OCI-LY3 (cell line): Measurements from ENCODE around the gene FIBP.

Experiments used
- H2AFZ ChIP-seq: fragments of 200-600, 300-600 bp; shearing (Covaris generic); 2 replicates; pipeline ENCODE4 v1.6.0; 2014; ENCODE audit warnings: antibody characterized with exemption, low read depth, low read length
- H3K27ac ChIP-seq: fragments of 200-600, 300-600 bp; sonication (generic); 2 replicates; pipeline ENCODE4 v1.5.1; 2014; ENCODE audit warnings: mild to moderate bottlenecking, low read length, moderate library complexity, mixed read lengths
- H3K27me3 ChIP-seq: fragments of 200-600, 300-600 bp; sonication (generic); 2 replicates; pipeline ENCODE4 v1.6.1; 2014; ENCODE audit warnings: low read depth, low read length, mixed read lengths
- H3K36me3 ChIP-seq: fragments of 200-600, 300-600 bp; sonication (generic); replicated peaks from 2 replicates; pipeline ENCODE3; 2014; ENCODE audit warnings: low read depth, low read length, mixed read lengths
- H3K4me1 ChIP-seq: fragments of 300-600, 200-600 bp; sonication (generic); 2 replicates; pipeline ENCODE4 v1.6.1; 2014; ENCODE audit warnings: low read length, mixed read lengths
- H3K4me2 ChIP-seq: fragments of 200-600, 300-600 bp; sonication (generic); 2 replicates; pipeline ENCODE4 v1.6.1; 2014; ENCODE audit warnings: low read length, mixed read lengths
- H3K4me3 ChIP-seq: fragments of 300-600, 200-600 bp; sonication (generic); 2 replicates; pipeline ENCODE4 v1.5.1; 2014; ENCODE audit warnings: antibody characterized with exemption, mild to moderate bottlenecking, low read length, moderate library complexity
- H3K79me2 ChIP-seq: fragments of 300-600, 200-600 bp; shearing (Covaris generic); 2 replicates; pipeline ENCODE4 v1.6.1; 2014; ENCODE audit warnings: mild to moderate bottlenecking, low read length, mixed read lengths
- H3K9ac ChIP-seq: fragments of 300-600, 200-600 bp; shearing (Covaris generic); 2 replicates; pipeline ENCODE4 v1.6.0; 2014; ENCODE audit warnings: mild to moderate bottlenecking, low read length, moderate library complexity
- H3K9me3 ChIP-seq: fragments of 200-600, 300-600 bp; shearing (Covaris generic); 2 replicates; pipeline ENCODE4 v1.6.1; 2014; ENCODE audit warnings: low read length, mixed read lengths; ENCODE audit not compliant: insufficient read depth
- H4K20me1 ChIP-seq: fragments of 200-600, 300-600 bp; sonication (generic); 2 replicates; pipeline ENCODE4 v1.6.1; 2016; ENCODE audit warnings: low read length, mixed read lengths; ENCODE audit not compliant: insufficient read depth
- CTCF ChIP-seq: fragments of 200-600, 300-600 bp; sonication (generic); IDR thresholded peaks from 2 replicates; pipeline ENCODE4 v1.5.1; 2014; ENCODE audit warnings: antibody characterized with exemption, low read length, low read depth
- EZH2phosphoT487 ChIP-seq: fragments of 200-600 bp; shearing (Covaris generic); IDR thresholded peaks from 2 replicates; pipeline ENCODE4 v1.6.1; 2018; ENCODE audit warnings: antibody characterized with exemption, mixed run types, low read depth

The FIBP gene

GRCh38 chr11:65863889-65864705 is 24.2 kb downstream of the FIBP start:
- H3K27ac ChIP-seq: no peak overlapping the region
- no peak overlapping the region for H2AFZ ChIP-seq
- no peak for TF ChIP-seq CTCF
- no peak for TF ChIP-seq EZH2phosphoT487
- H3K27me3 ChIP-seq: no peaks in the 10 kb centered on the region
- H3K4me1 ChIP-seq: peaks cover 9% of the 10 kb centered on the region
- H3K9ac ChIP-seq: no peak overlapping the region
- H4K20me1 ChIP-seq: no peaks in the 10 kb centered on the region; the same call in 1 of the 2 replicates
- no peak overlapping the region for H3K4me3 ChIP-seq
- peaks cover 65% of the 10 kb centered on the region for H3K36me3 ChIP-seq
- no peaks in the 10 kb centered on the region for H3K9me3 ChIP-seq
- no peak overlapping the region for H3K4me2 ChIP-seq
- H3K79me2 ChIP-seq: peaks cover 21% of the 10 kb centered on the region

- Histone ChIP-seq H3K27ac (no peak overlapping the region), H2AFZ (no peak overlapping the region), H3K9me3 (no peaks in the 10 kb centered on the region), H4K20me1 (no peaks in the 10 kb centered on the region; the same call in 1 of the 2 replicates), H3K4me2 (no peak overlapping the region), H3K36me3 (peaks cover 65% of the 10 kb centered on the region), H3K79me2 (peaks cover 21% of the 10 kb centered on the region), H3K4me1 (peaks cover 12% of the 10 kb centered on the region), H3K9ac (no peak overlapping the region), H3K27me3 (no peaks in the 10 kb centered on the region), H3K4me3 (no peak overlapping the region)
- no peak for TF ChIP-seq CTCF
- TF ChIP-seq EZH2phosphoT487: no peak
Measured at GRCh38 chr11:65862941-65863888, 25.1 kb downstream of the FIBP start.

- peaks cover 28% of the 10 kb centered on the region for H3K79me2 ChIP-seq
- no peak overlapping the region for H3K4me3 ChIP-seq
- H3K27ac ChIP-seq: no peak overlapping the region
- peaks cover 12% of the 10 kb centered on the region for H3K4me1 ChIP-seq
- no peak overlapping the region for H3K4me2 ChIP-seq
- H4K20me1 ChIP-seq: peaks cover 2% of the 10 kb centered on the region
- no peaks in the 10 kb centered on the region for H3K27me3 ChIP-seq
- H3K9me3 ChIP-seq: no peaks in the 10 kb centered on the region
- no peak overlapping the region for H3K9ac ChIP-seq
- TF ChIP-seq EZH2phosphoT487 (no peak), CTCF (no peak)
- H3K36me3 ChIP-seq: peaks cover 58% of the 10 kb centered on the region
- H2AFZ ChIP-seq: no peak overlapping the region
Measured at GRCh38 chr11:65862191-65862735, 26.0 kb downstream of the FIBP start.
